LNCAP (cell line): ENCODE data around the gene ERG.

Experiments used
- CTCF ChIP-seq: fragments of 450-650 bp; IDR thresholded peaks from 2 replicates; pipeline ENCODE4 v1.5.1; 2017; ENCODE audit warnings: mild to moderate bottlenecking

The ERG gene

GRCh38 chr21:38401191-38401926 lies 96.9 kb downstream of the ERG start:
- TF ChIP-seq CTCF = no peak

GRCh38 chr21:38400195-38400919 lies 97.9 kb downstream of the ERG start:
- no peak for TF ChIP-seq CTCF

- TF ChIP-seq CTCF = no peak
Measured at GRCh38 chr21:38399103-38399502, 99.2 kb downstream of the ERG start.

GRCh38 chr21:38396325-38396724 lies 102.0 kb downstream of the ERG start:
- TF ChIP-seq CTCF = no peak

- TF ChIP-seq CTCF = no peak
Measured at GRCh38 chr21:38395581-38395980, 102.7 kb downstream of the ERG start.

GRCh38 chr21:38392661-38393060 lies 105.6 kb downstream of the ERG start:
- TF ChIP-seq CTCF = no peak

GRCh38 chr21:38389896-38390295 lies 108.4 kb downstream of the ERG start:
- TF ChIP-seq CTCF = no peak
